Caco-2 (cell line): ENCODE measurements around the gene TRAF3. TPM values are rescaled to one million over a fixed set of nuclear protein-coding genes. Genes with fewer than 3 reads are reported as not detected.

ENCODE experiments used
- BruUV-seq: library from RNA; stranded (reverse); fragments of 400-500 nt; replicated peaks from 2 replicates; lab custom pipeline; 2021; lab: Mats Ljungman, UMichigan
- CTCF ChIA-PET: fragments of 300-600 bp; sonication (Branson Sonifier 250); formaldehyde crosslinking; loops from one replicate; lab custom pipeline; 2022; ENCODE audit warnings: antibody characterized with exemption; lab: Charles Lee
- POLR2A ChIA-PET: fragments of 300-600 bp; sonication (Branson Sonifier 250); formaldehyde crosslinking; loops from one replicate; lab custom pipeline; 2022; ENCODE audit warnings: antibody characterized with exemption; lab: Charles Lee
- DNase-seq, 2 experiments: peaks; one replicate each; pipeline versions ENCODE4 v3.0.0 to v3.0.0-alpha.2; 2020 to 2022
- H3K27me3 ChIP-seq: replicated peaks from 2 replicates; pipeline ENCODE4 v1.6.0; 2011; ENCODE audit warnings: low read length; ENCODE audit not compliant: control insufficient read depth, insufficient read depth
- H3K36me3 ChIP-seq: 2 replicates; pipeline ENCODE4 v1.5.1; 2011; ENCODE audit warnings: low read length; ENCODE audit not compliant: control insufficient read depth, insufficient read depth
- H3K4me1 ChIP-seq: fragments of 250-450 bp; sonication (Bioruptor Pico); 2 replicates; pipeline ENCODE4 v1.5.1; 2020; ENCODE audit warnings: mild to moderate bottlenecking
- H3K4me3 ChIP-seq: 2 replicates; pipeline ENCODE4 v1.5.1; 2011; ENCODE audit warnings: low read depth, mild to moderate bottlenecking, control low read depth, low read length
- H3K9me3 ChIP-seq: fragments of 250-450 bp; sonication (Bioruptor Pico); 2 replicates; pipeline ENCODE4 v1.5.1; 2020; ENCODE audit warnings: mild to moderate bottlenecking, moderate library complexity
- H3K27ac Mint-ChIP-seq: one replicate; pipeline ENCODE4 v1.8.0; 2022; ENCODE audit warnings: mixed read lengths; ENCODE audit not compliant: unreplicated experiment
- H3K27me3 Mint-ChIP-seq: one replicate; pipeline ENCODE4 v1.8.0; 2022; ENCODE audit warnings: mixed read lengths; ENCODE audit not compliant: insufficient read depth, unreplicated experiment
- H3K36me3 Mint-ChIP-seq: one replicate; pipeline ENCODE4 v1.8.0; 2022; ENCODE audit warnings: mild to moderate bottlenecking, mixed read lengths; ENCODE audit not compliant: insufficient read depth, unreplicated experiment
- H3K4me1 Mint-ChIP-seq: one replicate; pipeline ENCODE4 v1.8.0; 2022; ENCODE audit warnings: low read depth, mixed read lengths; ENCODE audit not compliant: unreplicated experiment
- H3K4me3 Mint-ChIP-seq: one replicate; pipeline ENCODE4 v1.8.0; 2022; ENCODE audit warnings: mild to moderate bottlenecking, moderate library complexity, mixed read lengths; ENCODE audit not compliant: unreplicated experiment
- H3K9me3 Mint-ChIP-seq: one replicate; pipeline ENCODE4 v1.8.0; 2022; ENCODE audit warnings: mixed read lengths; ENCODE audit not compliant: unreplicated experiment
- CTCF ChIP-seq, 2 experiments: fragments of 200-600 bp in 1 of 2; IDR thresholded peaks; 1 replicate in 1 of 2; 2 replicates in 1 of 2; pipeline versions ENCODE4 v1.5.1 to v1.8.0; 2011 to 2022; ENCODE audit warnings: antibody characterized with exemption in 1 of 2, control low read depth in 1 of 2, inconsistent platforms in 1 of 2, low read depth in 1 of 2, low read length in 1 of 2, mild to moderate bottlenecking in 1 of 2, moderate library complexity in 1 of 2; ENCODE audit not compliant: insufficient read depth in 1 of 2, severe bottlenecking in 1 of 2, unreplicated experiment in 1 of 2
- intact Hi-C: fragments of 100-400 bp; cut with micrococcal nuclease; formaldehyde crosslinking; loops from one replicate; pipeline ENCODE4 v1.10.0; 2022; ENCODE audit not compliant: unreplicated experiment
- total RNA-seq: library from RNA; stranded (reverse); gene quantifications from 2 replicates; pipeline ENCODE4 v1.2.3, GENCODE V29; 2022

Gene TRAF3
- total RNA-seq, 1 experiment from 2014 or later: 16.6 TPM

- intact Hi-C loops: no loop called here
- ChIA-PET POLR2A (no interaction called here), CTCF (interaction anchor here (0.6 kb wide), 1 partner anchor 319 kb away, joined by 4 read pairs; no protein-coding TSS in a partner anchor)
- BruUV-seq: no TSS peak
- no peaks in the 10 kb centered on the region for H3K27me3 Mint-ChIP-seq
- no peaks in the 10 kb centered on the region for H3K27me3 ChIP-seq
- H3K4me1 ChIP-seq: peaks cover 5% of the 10 kb centered on the region; the same call in 1 of the 2 replicates
- no peaks in the 10 kb centered on the region; the same call in 1 of the 2 replicates for H3K36me3 ChIP-seq
- H3K9me3 Mint-ChIP-seq: no peaks in the 10 kb centered on the region
- DNase-seq: no peak
- no peak overlapping the region for H3K4me3 ChIP-seq
- H3K9me3 ChIP-seq: no peaks in the 10 kb centered on the region; the same call in 1 of the 2 replicates
- H3K4me1 Mint-ChIP-seq: peaks cover 6% of the 10 kb centered on the region
- H3K4me3 Mint-ChIP-seq: no peak overlapping the region
- H3K27ac Mint-ChIP-seq: no peak overlapping the region
- no peak for TF ChIP-seq CTCF (IDR thresholded peaks at IDR 0.05; ENCODE audit: insufficient read depth in 1 of 2, low read depth in 1 of 2, low read length in 1 of 2, severe bottlenecking in 1 of 2, unreplicated experiment in 1 of 2)
- H3K36me3 Mint-ChIP-seq: peaks cover 17% of the 10 kb centered on the region
Measured at GRCh38 chr14:102866982-102867761, 89.9 kb downstream of the TRAF3 start.

- Mint-ChIP-seq H3K27me3 (no peaks in the 10 kb centered on the region), H3K9me3 (no peaks in the 10 kb centered on the region), H3K4me3 (no peak overlapping the region), H3K27ac (no peak overlapping the region), H3K36me3 (peaks cover 17% of the 10 kb centered on the region), H3K4me1 (peaks cover 12% of the 10 kb centered on the region)
- intact Hi-C loops: no loop called here
- no peak for TF ChIP-seq CTCF (IDR thresholded peaks at IDR 0.05; ENCODE audit: insufficient read depth in 1 of 2, low read depth in 1 of 2, low read length in 1 of 2, severe bottlenecking in 1 of 2, unreplicated experiment in 1 of 2)
- H3K4me3 ChIP-seq: no peak overlapping the region
- ChIA-PET POLR2A (no interaction called here), CTCF (no interaction called here)
- H3K9me3 ChIP-seq: no peaks in the 10 kb centered on the region
- peaks cover 3% of the 10 kb centered on the region for H3K4me1 ChIP-seq
- H3K27me3 ChIP-seq: no peaks in the 10 kb centered on the region
- DNase-seq: no peak
- H3K36me3 ChIP-seq: peaks cover 1% of the 10 kb centered on the region; the same call in 1 of the 2 replicates
- no TSS peak for BruUV-seq
Measured at GRCh38 chr14:102867826-102868580, 90.8 kb downstream of the TRAF3 start.

- Mint-ChIP-seq H3K9me3 (no peaks in the 10 kb centered on the region), H3K27ac (no peak overlapping the region), H3K36me3 (peaks cover 23% of the 10 kb centered on the region), H3K4me3 (no peak overlapping the region), H3K4me1 (peaks cover 14% of the 10 kb centered on the region), H3K27me3 (no peaks in the 10 kb centered on the region)
- ChIA-PET CTCF (no interaction called here), POLR2A (no interaction called here)
- intact Hi-C loops: no loop called here
- H3K27me3 ChIP-seq: no peaks in the 10 kb centered on the region
- H3K4me3 ChIP-seq: no peak overlapping the region
- H3K9me3 ChIP-seq: no peaks in the 10 kb centered on the region
- no TSS peak for BruUV-seq
- peaks cover 11% of the 10 kb centered on the region for H3K4me1 ChIP-seq
- no peak for TF ChIP-seq CTCF (IDR thresholded peaks at IDR 0.05; ENCODE audit: insufficient read depth in 1 of 2, low read depth in 1 of 2, low read length in 1 of 2, severe bottlenecking in 1 of 2, unreplicated experiment in 1 of 2)
- no peak for DNase-seq
- peaks cover 1% of the 10 kb centered on the region; the same call in 1 of the 2 replicates for H3K36me3 ChIP-seq
Measured at GRCh38 chr14:102868956-102869547, 91.8 kb downstream of the TRAF3 start.
